BLaER1 (cell line): ENCODE measurements around the gene PRKAG2.

Source experiments
- H3K27ac ChIP-seq: shearing (Covaris generic); formaldehyde crosslinking; 2 replicates; pipeline ENCODE4 v1.8.1; 2022
- H3K27me3 ChIP-seq: shearing (Covaris generic); formaldehyde crosslinking; 2 replicates; pipeline ENCODE4 v1.8.1; 2022
- H3K36me3 ChIP-seq: shearing (Covaris generic); formaldehyde crosslinking; 2 replicates; pipeline ENCODE4 v1.8.1; 2022
- H3K4me1 ChIP-seq: shearing (Covaris generic); formaldehyde crosslinking; 2 replicates; pipeline ENCODE4 v1.8.1; 2022
- H3K4me2 ChIP-seq: shearing (Covaris generic); formaldehyde crosslinking; 2 replicates; pipeline ENCODE4 v1.8.1; 2022
- H3K4me3 ChIP-seq: shearing (Covaris generic); formaldehyde crosslinking; 2 replicates; pipeline ENCODE4 v1.8.1; 2022
- H3K9ac ChIP-seq: shearing (Covaris generic); formaldehyde crosslinking; 2 replicates; pipeline ENCODE4 v1.8.1; 2022
- H3K9me3 ChIP-seq: shearing (Covaris generic); formaldehyde crosslinking; 2 replicates; pipeline ENCODE4 v1.8.1; 2022
- H4K20me1 ChIP-seq: shearing (Covaris generic); formaldehyde crosslinking; 2 replicates; pipeline ENCODE4 v1.8.1; 2022
- Cebpa-rat ChIP-seq: shearing (Covaris generic); IDR thresholded peaks from 2 replicates; pipeline ENCODE4 v1.8.1; 2022

Gene PRKAG2

GRCh38 chr7:151764056-151764920 lies 112.6 kb downstream of the PRKAG2 start:
- no peak overlapping the region for H3K4me3 ChIP-seq
- no peak overlapping the region for H3K4me2 ChIP-seq
- no peak overlapping the region for H3K9ac ChIP-seq
- peaks cover 27% of the 10 kb centered on the region for H3K9me3 ChIP-seq
- H3K27me3 ChIP-seq: no peaks in the 10 kb centered on the region
- H3K27ac ChIP-seq: no peak overlapping the region
- TF ChIP-seq Cebpa-rat: no peak
- H3K36me3 ChIP-seq: peaks cover 27% of the 10 kb centered on the region
- 0 out of 2 replicates have a peak, but pooled peaks cover under 1% of the 10 kb centered on the region for H4K20me1 ChIP-seq
- H3K4me1 ChIP-seq: peaks cover 24% of the 10 kb centered on the region

- no peak overlapping the region for H3K9ac ChIP-seq
Measured at GRCh38 chr7:151763420-151763984, 113.4 kb downstream of the PRKAG2 start.

GRCh38 chr7:151762583-151763245 lies 114.2 kb downstream of the PRKAG2 start:
- no peaks in the 10 kb centered on the region for H3K27me3 ChIP-seq
- no peak overlapping the region for H3K4me2 ChIP-seq
- H3K36me3 ChIP-seq: peaks cover 27% of the 10 kb centered on the region
- peaks cover 27% of the 10 kb centered on the region for H3K9me3 ChIP-seq
- peaks cover 9% of the 10 kb centered on the region for H3K4me1 ChIP-seq
- no peak for TF ChIP-seq Cebpa-rat
- H4K20me1 ChIP-seq: 0 out of 2 replicates have a peak, but pooled peaks cover 5% of the 10 kb centered on the region
- no peak overlapping the region for H3K4me3 ChIP-seq
- H3K9ac ChIP-seq: no peak overlapping the region
- no peak overlapping the region for H3K27ac ChIP-seq

More at GRCh38 chr7:151763420-151763984, 113.4 kb downstream of the PRKAG2 start:
- no peak overlapping the region for H3K27ac ChIP-seq
- H3K4me2 ChIP-seq: no peak overlapping the region
- H3K4me3 ChIP-seq: no peak overlapping the region
- TF ChIP-seq Cebpa-rat: no peak
- peaks cover 27% of the 10 kb centered on the region for H3K9me3 ChIP-seq
- peaks cover 27% of the 10 kb centered on the region for H3K36me3 ChIP-seq
- peaks cover 16% of the 10 kb centered on the region for H3K4me1 ChIP-seq
- H4K20me1 ChIP-seq: 0 out of 2 replicates have a peak, but pooled peaks cover 5% of the 10 kb centered on the region
- no peaks in the 10 kb centered on the region for H3K27me3 ChIP-seq

- H3K27me3 ChIP-seq: no peaks in the 10 kb centered on the region
- no peak overlapping the region for H3K4me3 ChIP-seq
- H3K27ac ChIP-seq: no peak overlapping the region
- 0 out of 2 replicates have a peak, but pooled peaks cover 5% of the 10 kb centered on the region for H4K20me1 ChIP-seq
- H3K36me3 ChIP-seq: peaks cover 26% of the 10 kb centered on the region
- peaks cover 6% of the 10 kb centered on the region for H3K4me1 ChIP-seq
- TF ChIP-seq Cebpa-rat: no peak
- no peak overlapping the region for H3K9ac ChIP-seq
- peaks cover 25% of the 10 kb centered on the region for H3K9me3 ChIP-seq
- no peak overlapping the region for H3K4me2 ChIP-seq
Measured at GRCh38 chr7:151761957-151762356, 115.0 kb downstream of the PRKAG2 start.

GRCh38 chr7:151761231-151761630 lies 115.7 kb downstream of the PRKAG2 start:
- peaks cover 13% of the 10 kb centered on the region for H3K4me1 ChIP-seq
- H4K20me1 ChIP-seq: 0 out of 2 replicates have a peak, but pooled peaks cover 5% of the 10 kb centered on the region
- no peak overlapping the region for H3K9ac ChIP-seq
- no peak overlapping the region for H3K27ac ChIP-seq
- H3K9me3 ChIP-seq: peaks cover 18% of the 10 kb centered on the region
- H3K4me3 ChIP-seq: no peak overlapping the region
- no peak for TF ChIP-seq Cebpa-rat
- H3K27me3 ChIP-seq: no peaks in the 10 kb centered on the region
- H3K36me3 ChIP-seq: peaks cover 19% of the 10 kb centered on the region
- no peak overlapping the region for H3K4me2 ChIP-seq

GRCh38 chr7:151759591-151760042 lies 117.3 kb downstream of the PRKAG2 start:
- Histone ChIP-seq H3K4me3 (no peak overlapping the region), H3K9ac (no peak overlapping the region), H3K27me3 (no peaks in the 10 kb centered on the region), H3K4me2 (no peak overlapping the region), H3K4me1 (peaks cover 25% of the 10 kb centered on the region), H3K27ac (no peak overlapping the region), H3K36me3 (peaks cover 3% of the 10 kb centered on the region; the same call in 1 of the 2 replicates), H3K9me3 (peaks cover 2% of the 10 kb centered on the region), H4K20me1 (0 out of 2 replicates have a peak, but pooled peaks cover 5% of the 10 kb centered on the region)
- TF ChIP-seq Cebpa-rat: no peak

GRCh38 chr7:151758622-151759540 lies 118.0 kb downstream of the PRKAG2 start:
- 0 out of 2 replicates have a peak, but pooled peaks cover 5% of the 10 kb centered on the region for H4K20me1 ChIP-seq
- H3K27me3 ChIP-seq: no peaks in the 10 kb centered on the region
- no peak overlapping the region for H3K9ac ChIP-seq
- H3K4me3 ChIP-seq: no peak overlapping the region
- no peaks in the 10 kb centered on the region for H3K9me3 ChIP-seq
- H3K4me1 ChIP-seq: peaks cover 32% of the 10 kb centered on the region
- no peaks in the 10 kb centered on the region for H3K36me3 ChIP-seq
- H3K27ac ChIP-seq: no peak overlapping the region
- no peak overlapping the region for H3K4me2 ChIP-seq
- TF ChIP-seq Cebpa-rat: no peak

- Histone ChIP-seq H3K27me3 (no peaks in the 10 kb centered on the region), H3K4me3 (no peak overlapping the region), H3K4me2 (no peak overlapping the region), H3K4me1 (peaks cover 37% of the 10 kb centered on the region), H3K9ac (no peak overlapping the region), H3K9me3 (no peaks in the 10 kb centered on the region), H3K27ac (no peak overlapping the region), H3K36me3 (no peaks in the 10 kb centered on the region), H4K20me1 (0 out of 2 replicates have a peak, but pooled peaks cover 5% of the 10 kb centered on the region)
- no peak for TF ChIP-seq Cebpa-rat
Measured at GRCh38 chr7:151757274-151757673, 119.6 kb downstream of the PRKAG2 start.

GRCh38 chr7:151756866-151757265 lies 120.0 kb downstream of the PRKAG2 start:
- Histone ChIP-seq H4K20me1 (0 out of 2 replicates have a peak, but pooled peaks cover 5% of the 10 kb centered on the region), H3K4me1 (peaks cover 37% of the 10 kb centered on the region), H3K27me3 (no peaks in the 10 kb centered on the region), H3K36me3 (no peaks in the 10 kb centered on the region), H3K27ac (0 out of 2 replicates have a peak overlapping the region, but pooled peaks have one; percentile 70), H3K4me2 (no peak overlapping the region; the same call in 1 of the 2 replicates), H3K9me3 (no peaks in the 10 kb centered on the region), H3K9ac (no peak overlapping the region), H3K4me3 (no peak overlapping the region)
- TF ChIP-seq Cebpa-rat: no peak
